OCI-LY3 (cell line): Measurements from ENCODE around the gene GMNC.

ENCODE experiments used
- CTCF ChIP-seq: fragments of 200-600, 300-600 bp; sonication (generic); IDR thresholded peaks from 2 replicates; pipeline ENCODE4 v1.5.1; 2014; ENCODE audit warnings: antibody characterized with exemption, low read length, low read depth
- EZH2phosphoT487 ChIP-seq: fragments of 200-600 bp; shearing (Covaris generic); IDR thresholded peaks from 2 replicates; pipeline ENCODE4 v1.6.1; 2018; ENCODE audit warnings: antibody characterized with exemption, mixed run types, low read depth

- TF ChIP-seq CTCF = no peak
- no peak for TF ChIP-seq EZH2phosphoT487
Measured at GRCh38 chr3:190840146-190840545, 22.3 kb downstream of the GMNC start.
